Thoracic aorta (tissue), 2 donors: ENCODE results near the gene METAP1D. TPM values are rescaled to one million over a fixed set of nuclear protein-coding genes. Genes with fewer than 3 reads are reported as not detected.
"Not testable (repeated sequence)": the region's sequence is repeated elsewhere in the genome, so short reads cannot be mapped to it uniquely, and the experiment has no call there.

ENCODE experiments used
- ATAC-seq: fragments of 150-250 bp; one replicate; pipeline ENCODE4 v1.8.0; 2017; ENCODE audit warnings: low read depth; ENCODE audit not compliant: insufficient number of reproducible peaks, low FRiP score
- DNase-seq: peaks from one replicate; pipeline ENCODE4 v3.0.0-alpha.2; 2020; ENCODE audit warnings: low spot score
- H3K27ac ChIP-seq, 2 donors: fragments of 200-600 bp; sonication (generic); 1 replicate in 1 of 2; 2 replicates in 1 of 2; pipeline ENCODE4 v1.5.1; 2016; ENCODE audit warnings: mild to moderate bottlenecking in 2 of 2, moderate library complexity in 2 of 2
- H3K27me3 ChIP-seq: fragments of 200-600 bp; sonication (generic); replicated peaks from 2 replicates; pipeline ENCODE4 v1.6.0; 2016; ENCODE audit warnings: mild to moderate bottlenecking; ENCODE audit not compliant: insufficient read depth
- H3K36me3 ChIP-seq: fragments of 200-600 bp; sonication (generic); one replicate; pipeline ENCODE4 v1.5.1; 2016
- H3K4me1 ChIP-seq, 2 donors: fragments of 200-600 bp; sonication (generic); 1 replicate in 1 of 2; 2 replicates in 1 of 2; pipeline versions ENCODE4 v1.5.1 to v1.6.0; 2016; ENCODE audit warnings: low read depth in 2 of 2, mild to moderate bottlenecking in 1 of 2; ENCODE audit not compliant: control insufficient read depth in 1 of 2
- H3K4me3 ChIP-seq: fragments of 200-600 bp; sonication (generic); 2 replicates; pipeline ENCODE4 v1.5.1; 2016; ENCODE audit warnings: mild to moderate bottlenecking
- H3K9me3 ChIP-seq: fragments of 200-600 bp; sonication (generic); 2 replicates; pipeline ENCODE4 v1.5.1; 2016
- CTCF ChIP-seq: fragments of 200-600 bp; sonication (generic); IDR thresholded peaks from one replicate; pipeline ENCODE4 v1.5.1; 2019; ENCODE audit warnings: antibody characterized with exemption
- total RNA-seq, 2 donors: library from RNA; depleted of rRNA; stranded (reverse); fragments of >200 nt; gene quantifications; one replicate each; pipeline versions ENCODE4 v1.1.0 to v1.2.3, GENCODE V29; 2016

The METAP1D gene
- total RNA-seq, 2 donors from 2014 or later = 3.2 to 10.8 TPM

GRCh38 chr2:171972329-171972982 lies 27.3 kb upstream of the METAP1D start:
- Histone ChIP-seq H3K27me3 (no peaks in the 10 kb centered on the region), H3K9me3 (no peaks in the 10 kb centered on the region), H3K36me3 (peaks cover 6% of the 10 kb centered on the region), H3K4me3 (no peak overlapping the region), H3K4me1 (no peaks in the 10 kb centered on the region), H3K27ac (no peak overlapping the region)
- no peak for TF ChIP-seq CTCF
- DNase-seq (no peak), ATAC-seq (no peak)

GRCh38 chr2:171979103-171979502 lies 20.6 kb upstream of the METAP1D start:
- H3K4me1 ChIP-seq = no peaks in the 10 kb centered on the region
- no peak for TF ChIP-seq CTCF
- H3K27me3 ChIP-seq = no peaks in the 10 kb centered on the region
- no peak overlapping the region for H3K27ac ChIP-seq
- no peak overlapping the region for H3K4me3 ChIP-seq
- no peak for DNase-seq
- peaks cover 15% of the 10 kb centered on the region for H3K36me3 ChIP-seq
- ATAC-seq = no peak
- H3K9me3 ChIP-seq = no peaks in the 10 kb centered on the region

GRCh38 chr2:171983924-171984323 lies 15.8 kb upstream of the METAP1D start:
- not testable (repeated sequence) for H3K9me3 ChIP-seq

GRCh38 chr2:171985076-171985475 lies 14.7 kb upstream of the METAP1D start:
- ATAC-seq (no peak), DNase-seq (no peak)
- Histone ChIP-seq H3K4me1 (no peaks in the 10 kb centered on the region), H3K36me3 (peaks cover 10% of the 10 kb centered on the region), H3K4me3 (no peak overlapping the region), H3K9me3 (no peaks in the 10 kb centered on the region), H3K27ac (no peak overlapping the region), H3K27me3 (no peaks in the 10 kb centered on the region)
- TF ChIP-seq CTCF = no peak

More at GRCh38 chr2:171983924-171984323, 15.8 kb upstream of the METAP1D start:
- not testable (repeated sequence) for H3K27me3 ChIP-seq, H3K36me3 ChIP-seq, H3K4me1 ChIP-seq, H3K4me3 ChIP-seq, ATAC-seq, DNase-seq, H3K27ac ChIP-seq

GRCh38 chr2:171986778-171987177 lies 13.0 kb upstream of the METAP1D start:
- H3K9me3 ChIP-seq = no peaks in the 10 kb centered on the region
- H3K27me3 ChIP-seq = no peaks in the 10 kb centered on the region
- DNase-seq = no peak
- no peak overlapping the region for H3K27ac ChIP-seq
- ATAC-seq = no peak
- no peak for TF ChIP-seq CTCF
- no peaks in the 10 kb centered on the region for H3K4me1 ChIP-seq
- peaks cover 8% of the 10 kb centered on the region for H3K36me3 ChIP-seq
- H3K4me3 ChIP-seq = no peak overlapping the region

GRCh38 chr2:171991027-171991426 lies 8.7 kb upstream of the METAP1D start:
- H3K4me3 ChIP-seq = no peak overlapping the region
- ATAC-seq = no peak

More at GRCh38 chr2:171991027-171991426, 8.7 kb upstream of the METAP1D start:
- H3K36me3 ChIP-seq = no peaks in the 10 kb centered on the region
- H3K27ac ChIP-seq = no peak overlapping the region
- no peak for DNase-seq
- no peaks in the 10 kb centered on the region for H3K4me1 ChIP-seq
- TF ChIP-seq CTCF = no peak
- H3K9me3 ChIP-seq = no peaks in the 10 kb centered on the region
- no peaks in the 10 kb centered on the region for H3K27me3 ChIP-seq
